ENCODE results near the gene CBX6.
A peak's percentile ranks its signal among the peaks of the same experiment; 100 is the strongest.

CBX6 gene

GRCh38 chr22:38840129-38840528 lies 31.9 kb downstream of the CBX6 start:
- no peak for DNase-seq (ENCODE audit: low spot score)

GRCh38 chr22:38839686-38840085 lies 32.3 kb downstream of the CBX6 start:
- DNase-seq (ENCODE audit: low spot score), result no peak

- DNase-seq (ENCODE audit: low spot score), result no peak
Observed at GRCh38 chr22:38837414-38837928, 34.5 kb downstream of the CBX6 start.

GRCh38 chr22:38835888-38836301 lies 36.1 kb downstream of the CBX6 start:
- DNase-seq (ENCODE audit: low spot score), result no peak

- no peak for DNase-seq (ENCODE audit: low spot score)
Observed at GRCh38 chr22:38834991-38835390, 37.0 kb downstream of the CBX6 start.

GRCh38 chr22:38834215-38834953 lies 37.6 kb downstream of the CBX6 start:
- no peak for DNase-seq (ENCODE audit: low spot score)

- no peak for DNase-seq (ENCODE audit: low spot score)
Observed at GRCh38 chr22:38833061-38833460, 39.0 kb downstream of the CBX6 start.

- DNase-seq (ENCODE audit: low spot score), result no peak
Observed at GRCh38 chr22:38832005-38832978, 39.7 kb downstream of the CBX6 start.

- no peak for DNase-seq (ENCODE audit: low spot score)
Observed at GRCh38 chr22:38831166-38831945, 40.7 kb downstream of the CBX6 start.

GRCh38 chr22:38830845-38831108 lies 41.2 kb downstream of the CBX6 start:
- no peak for DNase-seq (ENCODE audit: low spot score)

- DNase-seq (ENCODE audit: low spot score), result no peak
Observed at GRCh38 chr22:38830026-38830844, 41.8 kb downstream of the CBX6 start.

- DNase-seq (ENCODE audit: low spot score), result no peak
Observed at GRCh38 chr22:38829485-38829884, 42.5 kb downstream of the CBX6 start.

GRCh38 chr22:38828616-38829205 lies 43.3 kb downstream of the CBX6 start:
- DNase-seq (ENCODE audit: low spot score), result no peak

GRCh38 chr22:38828191-38828590 lies 43.8 kb downstream of the CBX6 start:
- DNase-seq (ENCODE audit: low spot score), result no peak

- DNase-seq (ENCODE audit: low spot score), result no peak
Observed at GRCh38 chr22:38827510-38827909, 44.5 kb downstream of the CBX6 start.

GRCh38 chr22:38826801-38827200 lies 45.2 kb downstream of the CBX6 start:
- no peak for DNase-seq (ENCODE audit: low spot score)

GRCh38 chr22:38826386-38826785 lies 45.6 kb downstream of the CBX6 start:
- DNase-seq (ENCODE audit: low spot score), result no peak

GRCh38 chr22:38824585-38824984 lies 47.4 kb downstream of the CBX6 start:
- DNase-seq (ENCODE audit: low spot score), result peak; percentile 84

GRCh38 chr22:38823637-38824036 lies 48.4 kb downstream of the CBX6 start:
- DNase-seq (ENCODE audit: low spot score), result no peak

- no peak for DNase-seq (ENCODE audit: low spot score)
Observed at GRCh38 chr22:38823076-38823475, 48.9 kb downstream of the CBX6 start.

- no peak for DNase-seq (ENCODE audit: low spot score)
Observed at GRCh38 chr22:38820020-38820419, 52.0 kb downstream of the CBX6 start.
